K562 (cell line): ENCODE data around the gene PPP1R12B. TPM values are rescaled to one million over a fixed set of nuclear protein-coding genes. Genes with fewer than 3 reads are reported as not detected.

Experiments used
- ATF4 ChIP-seq: fragments of 450-650 bp; formaldehyde crosslinking; IDR thresholded peaks from 2 replicates; pipeline ENCODE4 v1.4.0; 2022; ENCODE audit warnings: mild to moderate bottlenecking, moderate library complexity
- BCL6 ChIP-seq: fragments of 250-450 bp; sonication (Bioruptor Pico); IDR thresholded peaks from 2 replicates; pipeline ENCODE4 v1.4.0; 2020
- CREB3 ChIP-seq: fragments of 450-650 bp; conservative IDR thresholded peaks from 2 replicates; pipeline ENCODE4 v1.6.1; 2016; ENCODE audit warnings: missing genetic modification characterization, low read depth, mild to moderate bottlenecking, missing compliant biosample characterization, moderate library complexity
- FOXJ3 ChIP-seq: sonication (generic); formaldehyde crosslinking; IDR thresholded peaks from 2 replicates; pipeline ENCODE4 v1.4.0; 2020; ENCODE audit warnings: mild to moderate bottlenecking, missing genetic modification reagents
- GATAD2B ChIP-seq: fragments of 450-650 bp; IDR thresholded peaks from 2 replicates; pipeline ENCODE4 v1.6.1; 2017; ENCODE audit warnings: mild to moderate bottlenecking, borderline replicate concordance
- MXD1 ChIP-seq: fragments of 250-450 bp; sonication (Bioruptor Pico); IDR thresholded peaks from 2 replicates; pipeline ENCODE4 v1.8.0; 2021; ENCODE audit warnings: borderline replicate concordance, mild to moderate bottlenecking, moderate library complexity; ENCODE audit not compliant: poor library complexity, severe bottlenecking
- NFRKB ChIP-seq: fragments of 450-650 bp; IDR thresholded peaks from 2 replicates; pipeline ENCODE4 v1.6.1; 2016; ENCODE audit warnings: low read depth
- PTRF ChIP-seq: fragments of 450-650 bp; IDR thresholded peaks from 2 replicates; pipeline ENCODE4 v1.6.1; 2016; ENCODE audit warnings: mild to moderate bottlenecking, missing genetic modification characterization, missing compliant biosample characterization
- RAD21 ChIP-seq, 2 experiments: fragments of 250-450 bp in 1 of 2; fragments of 450-650 bp in 1 of 2; sonication (Bioruptor Pico) in 1 of 2; formaldehyde crosslinking in 1 of 2; IDR thresholded peaks in 1 of 2; conservative IDR thresholded peaks in 1 of 2; 2 replicates each; pipeline versions ENCODE4 v1.4.0 to v1.8.0; 2020 to 2022; ENCODE audit warnings: mild to moderate bottlenecking in 2 of 2, moderate library complexity in 1 of 2
- RBM34 ChIP-seq: fragments of 200-400 bp; formaldehyde crosslinking; IDR thresholded peaks from 2 replicates; pipeline ENCODE4 v1.6.1; 2018; ENCODE audit warnings: low read length, borderline replicate concordance; ENCODE audit not compliant: insufficient read depth
- REST ChIP-seq, 2 experiments: fragments of 450-650 bp; formaldehyde crosslinking in 1 of 2; IDR thresholded peaks; 2 replicates each; pipeline versions ENCODE4 v1.4.0 to v1.6.1; 2014 to 2020; ENCODE audit warnings: mild to moderate bottlenecking in 2 of 2, borderline replicate concordance in 1 of 2, low read depth in 1 of 2
- SMAD3 ChIP-seq: fragments of 450-650 bp; formaldehyde crosslinking; conservative IDR thresholded peaks from 2 replicates; pipeline ENCODE4 v1.4.0; 2020; ENCODE audit warnings: mild to moderate bottlenecking
- SRSF1 ChIP-seq: fragments of 200-400 bp; formaldehyde crosslinking; IDR thresholded peaks from 2 replicates; pipeline ENCODE4 v1.6.1; 2017; ENCODE audit warnings: mild to moderate bottlenecking, low read depth, low read length, moderate library complexity
- SRSF7 ChIP-seq: fragments of 200-400 bp; formaldehyde crosslinking; optimal IDR thresholded peaks from 2 replicates; pipeline ENCODE3; 2017; ENCODE audit warnings: mild to moderate bottlenecking, low read depth, low read length
- STAG1 ChIP-seq: sonication (generic); formaldehyde crosslinking; IDR thresholded peaks from 2 replicates; pipeline ENCODE4 v1.5.0; 2020; ENCODE audit warnings: missing genetic modification reagents, borderline replicate concordance
- TGIF2 ChIP-seq: sonication (generic); formaldehyde crosslinking; IDR thresholded peaks from 2 replicates; pipeline ENCODE4 v1.8.1; 2022; ENCODE audit warnings: mild to moderate bottlenecking, missing genetic modification reagents, moderate library complexity
- ZKSCAN8 ChIP-seq: fragments of 200-800 bp; sonication (Bioruptor generic); IDR thresholded peaks from 2 replicates; pipeline ENCODE4 v1.6.1; 2016; ENCODE audit warnings: missing genetic modification characterization, missing compliant biosample characterization
- ZZZ3 ChIP-seq: fragments of 450-650 bp; IDR thresholded peaks from 2 replicates; pipeline ENCODE4 v1.6.1; 2016; ENCODE audit warnings: antibody characterized with exemption, mild to moderate bottlenecking, moderate library complexity
- polyA plus RNA-seq, 8 experiments: library from polyadenylated mRNA; depleted of rRNA in 4 of 8; stranded (reverse) in 5 of 8; unstranded in 3 of 8; fragments of >200 nt; fragmentation: Nextera tagmentation in 2 of 8; fragmentation: Illumina TruSeq in 1 of 8; extraction: Ambion mirVana in 2 of 8; extraction: Trizol in 1 of 8; gene quantifications; 2 replicates each; pipeline versions ENCODE4 v1.2.1 to v1.2.3, GENCODE V29; 2011 to 2014; ENCODE audit warnings: inconsistent platforms in 1 of 8, missing spikeins in 1 of 8
- total RNA-seq, 7 experiments: library from RNA; depleted of rRNA in 6 of 7; stranded (reverse); fragments of >200 nt in 6 of 7; fragmentation: Illumina TruSeq in 2 of 7; extraction: Trizol in 2 of 7; gene quantifications; 2 replicates each; pipeline versions ENCODE4 v1.2.1 to v1.2.3, GENCODE V29; 2011 to 2021; ENCODE audit warnings: low replicate concordance in 1 of 7

PPP1R12B gene
- total and polyA plus RNA-seq, 9 of the 15 experiments (the other 6 are each of a cell fraction or from before 2014, with no cell fraction given) = 0.73 to 16.9 (median 13.6) TPM

- TF ChIP-seq REST (IDR thresholded peaks at IDR 0.05; ENCODE audit: borderline replicate concordance) (peak; percentile 89), REST (CRISPR knock-in tag; IDR thresholded peaks at IDR 0.05; ENCODE audit: low read depth) (no peak), SRSF7 (no peak), NFRKB (no peak), BCL6 (CRISPR knock-in tag) (no peak), RAD21 (CRISPR knock-in tag; conservative IDR thresholded peaks at IDR 0.05 in 1 of 2, IDR thresholded peaks at IDR 0.05 in 1 of 2) (peak; percentile 85 to 96), PTRF (no peak), ZZZ3 (no peak), TGIF2 (CRISPR knock-in tag) (no peak), SRSF1 (no peak), SMAD3 (CRISPR knock-in tag) (no peak), ZKSCAN8 (CRISPR knock-in tag) (no peak), STAG1 (CRISPR knock-in tag) (peak; percentile 65; the same call in 1 of the 2 replicates), FOXJ3 (CRISPR knock-in tag) (no peak), CREB3 (tag) (no peak), ATF4 (CRISPR knock-in tag) (no peak), GATAD2B (no peak), MXD1 (CRISPR knock-in tag) (no peak), RBM34 (no peak)
Observed at GRCh38 chr1:202315576-202316168, 32.8 kb upstream of the PPP1R12B start (continued).
